Esophagus muscularis mucosa (tissue), 4 donors: ENCODE measurements around the gene PCDH9.

ENCODE experiments used
- CTCF ChIP-seq, 3 experiments: fragments of 200-600 bp in 2 of 3; fragments of 450-650 bp in 1 of 3; sonication (generic) in 2 of 3; IDR thresholded peaks; one replicate each; pipeline ENCODE4 v1.5.1; 2017 to 2019; ENCODE audit warnings: antibody characterized with exemption in 3 of 3, mild to moderate bottlenecking in 2 of 3, moderate library complexity in 1 of 3
- EP300 ChIP-seq: sonication (generic); formaldehyde crosslinking; IDR thresholded peaks from one replicate; pipeline ENCODE4 v1.6.1; 2017; ENCODE audit warnings: antibody characterized with exemption
- POLR2A ChIP-seq: fragments of 450-650 bp; IDR thresholded peaks from one replicate; pipeline ENCODE4 v1.6.1; 2017; ENCODE audit warnings: antibody characterized with exemption, moderate library complexity, mild to moderate bottlenecking, low read depth

- TF ChIP-seq CTCF (IDR thresholded peaks at IDR 0.05) (no peak), POLR2A (no peak), EP300 (no peak)
These were observed 484.8 kb downstream of the PCDH9 start for GRCh38 chr13:66745307-66745706.
